ENCODE data around the gene KIF26B.

Gene KIF26B

DNA sequence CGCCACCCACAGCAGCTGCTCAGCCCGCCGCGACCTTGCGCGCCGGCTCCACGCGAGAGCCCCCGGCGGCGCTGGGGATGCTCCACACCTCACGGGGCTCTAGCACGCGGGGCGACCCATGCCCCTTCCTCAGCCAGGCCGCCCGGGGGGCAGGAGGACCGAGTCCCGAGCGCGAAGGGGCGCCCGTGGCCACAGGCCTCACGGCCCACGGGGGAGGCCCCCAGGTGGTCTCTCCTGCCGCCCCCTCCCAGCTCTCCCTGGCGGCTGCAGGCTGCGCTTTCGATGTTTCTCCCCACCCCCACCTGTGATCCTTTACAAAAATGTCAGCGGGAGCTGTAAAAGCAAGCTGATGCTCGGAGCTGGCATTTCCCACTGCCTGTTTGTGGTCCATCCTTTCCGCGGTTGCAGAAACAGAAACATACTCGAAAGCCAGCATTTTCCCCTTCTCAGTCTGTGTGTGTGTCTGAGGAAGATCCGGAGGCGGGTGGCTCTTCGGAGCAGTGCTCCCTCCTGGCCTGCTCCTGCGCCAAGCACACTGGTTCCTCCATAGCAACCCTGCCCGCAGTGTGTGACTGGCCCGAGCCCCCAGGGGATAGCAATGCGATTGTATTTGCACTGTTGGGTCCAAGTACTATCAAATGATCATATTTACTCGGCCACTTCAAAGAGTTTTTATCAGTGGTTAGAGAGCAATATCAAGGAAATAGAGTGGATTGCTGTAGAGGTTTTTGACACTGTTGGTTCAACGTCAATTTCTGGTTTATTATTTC lies 2.1 kb downstream of the KIF26B start:
- H3K4me3 ChIP-seq (replicated peaks in 1 of 2; ENCODE audit: low read depth in 2 of 2, low read length in 2 of 2) = peak overlapping the region; percentile 56 to 80
- DNase-seq (ENCODE audit: low read depth in 2 of 2) = peak; percentile 22 to 42
- TF ChIP-seq, protein P1, sequence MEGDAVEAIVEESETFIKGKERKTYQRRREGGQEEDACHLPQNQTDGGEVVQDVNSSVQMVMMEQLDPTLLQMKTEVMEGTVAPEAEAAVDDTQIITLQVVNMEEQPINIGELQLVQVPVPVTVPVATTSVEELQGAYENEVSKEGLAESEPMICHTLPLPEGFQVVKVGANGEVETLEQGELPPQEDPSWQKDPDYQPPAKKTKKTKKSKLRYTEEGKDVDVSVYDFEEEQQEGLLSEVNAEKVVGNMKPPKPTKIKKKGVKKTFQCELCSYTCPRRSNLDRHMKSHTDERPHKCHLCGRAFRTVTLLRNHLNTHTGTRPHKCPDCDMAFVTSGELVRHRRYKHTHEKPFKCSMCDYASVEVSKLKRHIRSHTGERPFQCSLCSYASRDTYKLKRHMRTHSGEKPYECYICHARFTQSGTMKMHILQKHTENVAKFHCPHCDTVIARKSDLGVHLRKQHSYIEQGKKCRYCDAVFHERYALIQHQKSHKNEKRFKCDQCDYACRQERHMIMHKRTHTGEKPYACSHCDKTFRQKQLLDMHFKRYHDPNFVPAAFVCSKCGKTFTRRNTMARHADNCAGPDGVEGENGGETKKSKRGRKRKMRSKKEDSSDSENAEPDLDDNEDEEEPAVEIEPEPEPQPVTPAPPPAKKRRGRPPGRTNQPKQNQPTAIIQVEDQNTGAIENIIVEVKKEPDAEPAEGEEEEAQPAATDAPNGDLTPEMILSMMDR (IDR thresholded peaks at IDR 0.05; ENCODE audit: low read depth, low read length) = no peak

DNA sequence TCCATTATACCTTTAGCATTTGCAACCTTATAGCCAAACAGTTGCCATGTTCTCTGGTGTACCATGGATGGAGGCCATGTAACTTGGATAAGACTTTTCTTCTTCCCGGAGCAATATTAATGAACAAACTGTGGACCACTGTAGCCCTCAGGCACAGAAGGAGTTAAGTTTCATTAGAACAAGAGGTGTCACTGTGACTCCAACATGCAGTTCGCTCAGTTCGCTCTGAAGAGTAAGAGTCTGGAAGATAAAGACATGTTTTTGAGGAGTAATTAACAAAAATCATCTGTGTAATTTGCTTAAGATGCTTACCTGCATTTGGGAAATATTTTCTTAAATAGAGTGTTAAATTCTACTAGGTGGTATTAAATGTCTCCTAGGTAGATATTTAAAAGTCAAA lies 4.1 kb downstream of the KIF26B start:
- no peak for DNase-seq (ENCODE audit: low read depth in 2 of 2)
- TF ChIP-seq, protein P1 (IDR thresholded peaks at IDR 0.05; ENCODE audit: low read depth, low read length) = no peak
- H3K4me3 ChIP-seq (replicated peaks in 1 of 2; ENCODE audit: low read depth in 2 of 2, low read length in 2 of 2) = no peak overlapping the region

DNA sequence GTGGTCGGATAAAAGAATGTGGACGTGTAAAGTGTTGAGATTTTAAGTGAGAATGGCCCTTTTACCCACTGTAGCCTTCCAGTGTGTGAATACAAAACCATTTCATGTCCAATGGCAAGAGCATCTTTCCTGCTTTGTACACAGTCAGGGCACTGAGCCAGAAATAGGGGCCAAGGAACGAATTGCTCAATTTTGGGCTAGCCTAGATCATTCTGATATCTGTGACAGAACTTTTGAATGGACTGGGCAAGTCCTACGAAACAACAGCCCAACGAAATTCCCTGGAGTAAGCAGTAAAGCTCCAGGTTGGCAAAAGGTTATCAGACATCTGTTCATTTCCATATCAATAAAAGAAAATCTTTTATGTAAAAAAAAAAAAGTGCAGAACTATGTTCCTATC lies 5.5 kb downstream of the KIF26B start:
- DNase-seq (ENCODE audit: low read depth in 2 of 2) = peak; percentile 31 to 66
- TF ChIP-seq, protein P1 (IDR thresholded peaks at IDR 0.05; ENCODE audit: low read depth, low read length) = no peak
- no peak overlapping the region for H3K4me3 ChIP-seq (replicated peaks in 1 of 2; ENCODE audit: low read depth in 2 of 2, low read length in 2 of 2)

DNA sequence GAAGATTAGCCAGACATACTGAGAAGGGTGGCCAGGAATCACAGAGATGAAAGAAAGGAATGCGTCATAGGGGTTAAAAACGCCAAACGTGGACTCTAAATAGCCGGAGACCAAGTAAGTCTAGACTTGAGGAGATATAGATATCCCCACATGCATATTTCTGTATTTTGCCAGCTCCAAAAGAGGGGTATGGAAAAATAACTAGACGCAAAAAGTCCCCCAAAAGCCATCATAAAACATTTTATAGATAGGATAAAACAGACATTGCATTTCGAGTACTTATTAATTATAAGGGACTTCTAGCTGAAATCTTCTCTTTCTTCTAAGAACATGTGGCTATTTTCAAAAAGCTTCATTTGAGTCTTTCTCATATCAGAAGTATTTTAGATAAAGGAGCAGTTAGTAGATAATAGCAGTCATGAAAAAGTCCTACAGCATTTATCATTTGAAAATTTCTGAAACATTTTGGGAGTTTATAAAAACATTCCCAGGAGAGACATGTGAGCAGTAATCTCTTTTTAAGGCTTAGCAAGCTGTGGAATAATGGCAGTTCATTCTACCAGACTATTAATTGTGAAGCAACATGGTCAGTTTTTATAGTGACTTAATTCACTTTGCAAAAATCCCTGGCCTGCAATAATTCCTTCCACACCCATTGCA lies 6.1 kb downstream of the KIF26B start:
- H3K4me3 ChIP-seq (replicated peaks in 1 of 2; ENCODE audit: low read depth in 2 of 2, low read length in 2 of 2) = no peak overlapping the region
- DNase-seq (ENCODE audit: low read depth in 2 of 2) = no peak
- TF ChIP-seq, protein P1 (IDR thresholded peaks at IDR 0.05; ENCODE audit: low read depth, low read length) = no peak

DNA sequence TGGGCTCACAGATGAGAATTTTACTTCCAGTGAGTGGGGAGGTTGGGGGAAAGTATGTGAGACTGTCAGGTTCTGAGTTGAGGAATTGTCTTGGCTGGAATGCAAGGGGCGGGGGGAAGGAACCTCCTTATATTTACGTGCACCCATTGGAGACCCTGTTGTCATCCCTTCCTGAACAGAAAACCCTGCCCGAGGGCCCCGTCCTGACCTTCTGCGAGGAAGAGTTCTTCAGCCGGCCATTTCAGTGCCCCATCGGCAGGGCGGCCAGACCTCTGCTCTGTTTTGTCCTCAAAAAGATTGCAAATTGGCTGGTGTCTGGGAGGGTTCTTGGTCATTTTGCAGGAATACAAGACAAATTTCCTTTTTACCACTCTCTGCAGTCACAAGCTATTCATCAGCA lies 7.1 kb downstream of the KIF26B start:
- TF ChIP-seq, protein P1 (IDR thresholded peaks at IDR 0.05; ENCODE audit: low read depth, low read length) = no peak
- H3K4me3 ChIP-seq (replicated peaks in 1 of 2; ENCODE audit: low read depth in 2 of 2, low read length in 2 of 2) = no peak overlapping the region
- no peak for DNase-seq (ENCODE audit: low read depth in 2 of 2)

- peak overlapping the region; percentile 19 to 38 for H3K4me3 ChIP-seq (replicated peaks in 1 of 2; ENCODE audit: low read depth in 2 of 2, low read length in 2 of 2)
- TF ChIP-seq, protein P1 (IDR thresholded peaks at IDR 0.05; ENCODE audit: low read depth, low read length) = no peak
- peak; percentile 43 to 44 for DNase-seq (ENCODE audit: low read depth in 2 of 2)
Observed at GRCh38 chr1:245166471-245166885, 11.7 kb downstream of the KIF26B start.
